ENCODE results near the gene SNX5. TPM values are rescaled to one million over a fixed set of nuclear protein-coding genes. Genes with fewer than 3 reads are reported as not detected.

The SNX5 gene
- total RNA-seq, 2 donors from 2014 or later = 37.3 to 50.3 TPM

- TF ChIP-seq CTCF (IDR thresholded peaks at IDR 0.05) = no peak
Observed at GRCh38 chr20:17999566-17999965, 31.0 kb upstream of the SNX5 start.

GRCh38 chr20:17998446-17998845 is 29.9 kb upstream of the SNX5 start:
- no peaks in the 10 kb centered on the region for H3K9me3 ChIP-seq
- H3K4me3 ChIP-seq = no peak overlapping the region
- no peaks in the 10 kb centered on the region for H3K36me3 ChIP-seq
- H3K27ac ChIP-seq = no peak overlapping the region
- H3K27me3 ChIP-seq = no peaks in the 10 kb centered on the region
- TF ChIP-seq CTCF (IDR thresholded peaks at IDR 0.05) = no peak
- no peak for DNase-seq (ENCODE audit: low spot score)
- H3K4me1 ChIP-seq = peaks cover 0 to 5% of the 10 kb centered on the region in 2 donors

More at GRCh38 chr20:17999566-17999965, 31.0 kb upstream of the SNX5 start:
- Histone ChIP-seq H3K9me3 (no peaks in the 10 kb centered on the region), H3K27me3 (no peaks in the 10 kb centered on the region), H3K36me3 (no peaks in the 10 kb centered on the region), H3K27ac (no peak overlapping the region), H3K4me3 (no peak overlapping the region), H3K4me1 (peaks cover 0 to 5% of the 10 kb centered on the region in 2 donors)
- no peak for DNase-seq (ENCODE audit: low spot score)

GRCh38 chr20:17995967-17996819 is 27.6 kb upstream of the SNX5 start:
- Histone ChIP-seq H3K27me3 (no peaks in the 10 kb centered on the region), H3K27ac (no peak overlapping the region), H3K4me1 (peaks cover 0 to 5% of the 10 kb centered on the region in 2 donors), H3K9me3 (no peaks in the 10 kb centered on the region), H3K4me3 (no peak overlapping the region), H3K36me3 (no peaks in the 10 kb centered on the region)
- DNase-seq (ENCODE audit: low spot score) = no peak
- peak; percentile 96 to 97 for TF ChIP-seq CTCF (IDR thresholded peaks at IDR 0.05)

GRCh38 chr20:17993546-17993945 is 25.0 kb upstream of the SNX5 start:
- Histone ChIP-seq H3K27ac (no peak overlapping the region), H3K9me3 (no peaks in the 10 kb centered on the region), H3K4me1 (peaks cover 0 to 5% of the 10 kb centered on the region in 2 donors), H3K36me3 (no peaks in the 10 kb centered on the region), H3K4me3 (no peak overlapping the region), H3K27me3 (no peaks in the 10 kb centered on the region)
- peak; percentile 21 for DNase-seq (ENCODE audit: low spot score)
- TF ChIP-seq CTCF (IDR thresholded peaks at IDR 0.05) = no peak

- Histone ChIP-seq H3K36me3 (no peaks in the 10 kb centered on the region), H3K4me3 (no peak overlapping the region), H3K9me3 (no peaks in the 10 kb centered on the region), H3K4me1 (peaks cover 0 to 5% of the 10 kb centered on the region in 2 donors), H3K27ac (no peak overlapping the region), H3K27me3 (no peaks in the 10 kb centered on the region)
- no peak for TF ChIP-seq CTCF (IDR thresholded peaks at IDR 0.05)
- DNase-seq (ENCODE audit: low spot score) = no peak
Observed at GRCh38 chr20:17992847-17993513, 24.4 kb upstream of the SNX5 start.
